Right atrium auricular region (tissue), 2 donors: ENCODE results near the gene SETBP1. TPM values are rescaled to one million over a fixed set of nuclear protein-coding genes. Genes with fewer than 3 reads are reported as not detected.

ENCODE experiments used
- DNase-seq: peaks from one replicate; pipeline ENCODE4 v3.0.0-alpha.2; 2019; ENCODE audit warnings: low spot score
- H3K27ac ChIP-seq, 2 donors: fragments of 200-600 bp; sonication (generic); 1 replicate in 1 of 2; 2 replicates in 1 of 2; pipeline ENCODE4 v1.5.1; 2016 to 2019
- H3K27me3 ChIP-seq, 2 donors: fragments of 200-600 bp; sonication (generic); one replicate each; pipeline versions ENCODE4 v1.5.1 to v1.6.0; 2017 to 2019
- H3K36me3 ChIP-seq: fragments of 200-600 bp; sonication (generic); one replicate; pipeline ENCODE4 v1.5.1; 2016
- H3K4me1 ChIP-seq, 2 donors: fragments of 200-600 bp; sonication (generic); one replicate each; pipeline versions ENCODE4 v1.5.1 to v1.6.0; 2017 to 2019
- H3K4me3 ChIP-seq, 2 donors: fragments of 200-600 bp; sonication (generic); 1 replicate in 1 of 2; 2 replicates in 1 of 2; pipeline ENCODE4 v1.5.1; 2017 to 2019; ENCODE audit warnings: mild to moderate bottlenecking in 1 of 2, moderate library complexity in 1 of 2
- H3K9me3 ChIP-seq, 2 donors: fragments of 200-600 bp; sonication (generic); one replicate each; pipeline ENCODE4 v1.5.1; 2019
- total RNA-seq, 2 donors: library from RNA; depleted of rRNA; stranded (reverse); fragments of >200 nt; gene quantifications; one replicate each; pipeline ENCODE4 v1.1.0, GENCODE V29; 2016
- TF ChIP-seq, protein P1 (sequence below), 2 donors: fragments of 200-600 bp; sonication (generic); IDR thresholded peaks; one replicate each; pipeline ENCODE4 v1.5.1; 2019; ENCODE audit warnings: antibody characterized with exemption in 2 of 2

Gene SETBP1
- total RNA-seq, 2 donors from 2014 or later = 7.8 to 13.4 TPM

GRCh38 chr18:44781886-44782285 is 101.2 kb downstream of the SETBP1 start:
- TF ChIP-seq, protein P1, sequence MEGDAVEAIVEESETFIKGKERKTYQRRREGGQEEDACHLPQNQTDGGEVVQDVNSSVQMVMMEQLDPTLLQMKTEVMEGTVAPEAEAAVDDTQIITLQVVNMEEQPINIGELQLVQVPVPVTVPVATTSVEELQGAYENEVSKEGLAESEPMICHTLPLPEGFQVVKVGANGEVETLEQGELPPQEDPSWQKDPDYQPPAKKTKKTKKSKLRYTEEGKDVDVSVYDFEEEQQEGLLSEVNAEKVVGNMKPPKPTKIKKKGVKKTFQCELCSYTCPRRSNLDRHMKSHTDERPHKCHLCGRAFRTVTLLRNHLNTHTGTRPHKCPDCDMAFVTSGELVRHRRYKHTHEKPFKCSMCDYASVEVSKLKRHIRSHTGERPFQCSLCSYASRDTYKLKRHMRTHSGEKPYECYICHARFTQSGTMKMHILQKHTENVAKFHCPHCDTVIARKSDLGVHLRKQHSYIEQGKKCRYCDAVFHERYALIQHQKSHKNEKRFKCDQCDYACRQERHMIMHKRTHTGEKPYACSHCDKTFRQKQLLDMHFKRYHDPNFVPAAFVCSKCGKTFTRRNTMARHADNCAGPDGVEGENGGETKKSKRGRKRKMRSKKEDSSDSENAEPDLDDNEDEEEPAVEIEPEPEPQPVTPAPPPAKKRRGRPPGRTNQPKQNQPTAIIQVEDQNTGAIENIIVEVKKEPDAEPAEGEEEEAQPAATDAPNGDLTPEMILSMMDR (IDR thresholded peaks at IDR 0.05) = no peak
- no peak for DNase-seq
- Histone ChIP-seq H3K27me3 (no peaks in the 10 kb centered on the region), H3K4me3 (no peak overlapping the region), H3K27ac (peak overlapping the region in 1 of 2 donors; percentile 43), H3K4me1 (peaks cover 0 to 52% of the 10 kb centered on the region in 2 donors), H3K36me3 (no peaks in the 10 kb centered on the region), H3K9me3 (no peaks in the 10 kb centered on the region)

DNA sequence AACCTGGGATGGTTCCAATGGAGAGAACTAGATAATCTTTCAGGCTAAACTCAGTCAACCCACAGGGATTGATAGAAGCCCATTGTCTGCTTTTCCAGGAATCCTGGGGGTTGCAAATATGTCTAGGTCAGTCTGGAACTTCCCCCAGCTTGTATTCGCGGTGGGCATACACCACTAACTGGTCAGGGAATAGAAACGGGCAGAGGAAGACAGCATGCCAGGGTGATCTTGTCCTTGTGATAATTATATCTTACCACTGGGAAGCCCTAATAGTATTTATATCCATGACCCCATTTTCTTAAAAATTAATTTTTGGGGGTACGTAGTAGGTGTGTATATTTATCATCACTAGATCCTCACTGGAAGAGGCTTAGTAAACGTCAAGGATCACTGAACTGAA is 101.9 kb downstream of the SETBP1 start:
- H3K36me3 ChIP-seq = no peaks in the 10 kb centered on the region
- H3K4me1 ChIP-seq = peaks cover 0 to 45% of the 10 kb centered on the region in 2 donors
- H3K27ac ChIP-seq = peak overlapping the region in 1 of 2 donors; percentile 43
- H3K4me3 ChIP-seq = no peak overlapping the region
- TF ChIP-seq, protein P1 (IDR thresholded peaks at IDR 0.05) = no peak
- no peaks in the 10 kb centered on the region for H3K27me3 ChIP-seq
- no peak for DNase-seq
- H3K9me3 ChIP-seq = no peaks in the 10 kb centered on the region

DNA sequence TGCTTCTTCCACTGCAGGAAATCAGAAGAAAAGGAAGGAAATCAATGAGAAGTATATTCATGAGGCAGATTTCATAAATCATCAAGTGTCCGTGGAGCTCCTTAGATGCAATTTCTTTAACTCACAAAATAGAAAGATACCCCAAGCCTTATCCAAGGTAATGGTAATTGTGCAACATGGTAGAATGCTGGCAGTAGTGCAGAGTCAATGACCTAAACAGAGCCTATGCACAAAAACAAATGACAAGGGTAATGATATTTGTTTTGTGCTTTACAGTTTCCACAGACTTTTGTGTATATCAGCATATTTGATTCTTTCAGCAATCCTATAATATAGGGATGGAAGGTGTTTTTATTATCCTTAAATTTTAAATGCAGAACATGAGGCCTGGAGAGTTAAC is 102.7 kb downstream of the SETBP1 start:
- no peak for DNase-seq

GRCh38 chr18:44786257-44786656 is 105.6 kb downstream of the SETBP1 start:
- Histone ChIP-seq H3K4me3 (no peak overlapping the region), H3K27ac (no peak overlapping the region)

More for the DNA sequence above, 102.7 kb downstream of the SETBP1 start:
- Histone ChIP-seq H3K9me3 (no peaks in the 10 kb centered on the region), H3K27me3 (no peaks in the 10 kb centered on the region), H3K27ac (no peak overlapping the region), H3K36me3 (no peaks in the 10 kb centered on the region), H3K4me1 (peaks cover 0 to 37% of the 10 kb centered on the region in 2 donors), H3K4me3 (no peak overlapping the region)
- TF ChIP-seq, protein P1 (IDR thresholded peaks at IDR 0.05) = no peak

GRCh38 chr18:44786688-44787087 is 106.0 kb downstream of the SETBP1 start:
- TF ChIP-seq, protein P1 (IDR thresholded peaks at IDR 0.05) = no peak
- no peaks in the 10 kb centered on the region for H3K27me3 ChIP-seq
- no peak overlapping the region for H3K4me3 ChIP-seq
- H3K9me3 ChIP-seq = no peaks in the 10 kb centered on the region
- H3K36me3 ChIP-seq = no peaks in the 10 kb centered on the region
- no peak for DNase-seq
- H3K4me1 ChIP-seq = peaks cover 0 to 38% of the 10 kb centered on the region in 2 donors
- no peak overlapping the region for H3K27ac ChIP-seq

More at GRCh38 chr18:44786257-44786656, 105.6 kb downstream of the SETBP1 start:
- TF ChIP-seq, protein P1 (IDR thresholded peaks at IDR 0.05) = no peak
- Histone ChIP-seq H3K36me3 (no peaks in the 10 kb centered on the region), H3K4me1 (peaks cover 0 to 36% of the 10 kb centered on the region in 2 donors), H3K27me3 (no peaks in the 10 kb centered on the region), H3K9me3 (no peaks in the 10 kb centered on the region)
- DNase-seq = no peak

DNA sequence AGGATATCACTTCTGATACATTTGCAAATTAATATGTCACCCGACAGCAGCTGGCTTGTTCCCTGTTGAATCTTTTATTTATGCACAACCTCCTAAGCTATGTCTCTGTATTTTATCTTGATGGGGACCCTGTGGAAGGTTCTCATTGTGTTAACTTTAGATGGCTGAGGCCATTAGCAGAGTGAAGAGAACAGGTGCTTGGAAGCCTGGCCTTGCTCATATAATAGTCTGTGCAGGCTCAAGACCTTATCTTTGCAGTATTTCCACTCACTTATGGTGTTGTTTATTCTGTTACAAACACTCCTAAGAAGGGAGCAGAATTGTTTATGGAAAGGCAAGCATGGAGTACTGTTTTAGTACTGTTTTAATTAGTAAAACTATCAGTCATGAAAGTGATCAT is 107.6 kb downstream of the SETBP1 start:
- TF ChIP-seq, protein P1 (IDR thresholded peaks at IDR 0.05) = no peak
- Histone ChIP-seq H3K27ac (no peak overlapping the region), H3K4me3 (no peak overlapping the region), H3K9me3 (no peaks in the 10 kb centered on the region), H3K27me3 (no peaks in the 10 kb centered on the region), H3K36me3 (no peaks in the 10 kb centered on the region), H3K4me1 (peaks cover 0 to 43% of the 10 kb centered on the region in 2 donors)
- DNase-seq = no peak
